CD4-positive, alpha-beta T cell (primary cell): ENCODE data around the gene SH3BGRL3. TPM values are rescaled to one million over a fixed set of nuclear protein-coding genes. Genes with fewer than 3 reads are reported as not detected.

ENCODE experiments used
- ATAC-seq: fragments of 200-7000 bp; cut with Tn5 transposase; one replicate; pipeline ENCODE4 v1.10.0; 2022; ENCODE audit warnings: mild to moderate bottlenecking; ENCODE audit not compliant: poor library complexity
- CTCF ChIA-PET: fragments of 350-600 bp; sonication (Branson Sonifier 250); formaldehyde crosslinking; loops from one replicate; lab custom pipeline; 2021; ENCODE audit warnings: antibody characterized with exemption, inconsistent platforms; lab: Charles Lee
- POLR2A ChIA-PET: fragments of 350-600 bp; sonication (Branson Sonifier 250); formaldehyde crosslinking; loops from one replicate; lab custom pipeline; 2021; ENCODE audit warnings: antibody characterized with exemption, inconsistent platforms; lab: Charles Lee
- DNase-seq, 14 experiments: peaks; one replicate each; pipeline ENCODE4 v3.0.0-alpha.2; 2013 to 2020; ENCODE audit warnings: mixed read lengths in 2 of 14
- H3K27ac ChIP-seq, 2 donors: one replicate each; pipeline versions ENCODE4 v1.5.1 to v1.7.0; 2013; ENCODE audit warnings: low read length in 2 of 2, low read depth in 1 of 2, mild to moderate bottlenecking in 1 of 2
- H3K27me3 ChIP-seq, 2 experiments: 1 replicate in 1 of 2; 2 replicates in 1 of 2; pipeline versions ENCODE4 v1.6.1 to v1.7.0; 2013; ENCODE audit warnings: low read length in 2 of 2, control low read depth in 1 of 2, mild to moderate bottlenecking in 1 of 2, moderate library complexity in 1 of 2; ENCODE audit not compliant: insufficient read depth in 2 of 2, control insufficient read depth in 1 of 2
- H3K36me3 ChIP-seq: one replicate; pipeline ENCODE4 v1.6.1; 2013; ENCODE audit warnings: low read length, control low read depth; ENCODE audit not compliant: insufficient read depth
- H3K4me1 ChIP-seq: one replicate; pipeline ENCODE4 v1.6.1; 2013; ENCODE audit warnings: low read length, control low read depth; ENCODE audit not compliant: insufficient read depth
- H3K4me3 ChIP-seq: one replicate; pipeline ENCODE4 v1.5.1; 2013; ENCODE audit warnings: mild to moderate bottlenecking, low read length, moderate library complexity
- H3K9me3 ChIP-seq, 2 experiments: 1 replicate in 1 of 2; 2 replicates in 1 of 2; pipeline versions ENCODE4 v1.6.1 to v1.7.0; 2013; ENCODE audit warnings: low read length in 2 of 2, mild to moderate bottlenecking in 2 of 2, control low read depth in 1 of 2, moderate library complexity in 1 of 2; ENCODE audit not compliant: control insufficient read depth in 1 of 2, insufficient read depth in 1 of 2
- H3K27ac Mint-ChIP-seq: one replicate; pipeline ENCODE4 v1.8.0; 2020; ENCODE audit warnings: mixed read lengths
- H3K27me3 Mint-ChIP-seq: one replicate; pipeline ENCODE4 v1.8.0; 2021; ENCODE audit warnings: mixed read lengths
- H3K36me3 Mint-ChIP-seq: one replicate; pipeline ENCODE4 v1.8.0; 2021; ENCODE audit warnings: low read depth, mixed read lengths
- H3K4me1 Mint-ChIP-seq: one replicate; pipeline ENCODE4 v1.8.0; 2021; ENCODE audit warnings: low read depth, mixed read lengths
- H3K4me3 Mint-ChIP-seq: one replicate; pipeline ENCODE4 v1.8.0; 2020; ENCODE audit warnings: mild to moderate bottlenecking, mixed read lengths
- H3K9me3 Mint-ChIP-seq: one replicate; pipeline ENCODE4 v1.8.0; 2020; ENCODE audit warnings: mixed read lengths
- intact Hi-C, 2 experiments: fragments of 100-400 bp; cut with DNase I in 1 of 2; cut with micrococcal nuclease in 1 of 2; formaldehyde crosslinking; loops; one replicate each; pipeline versions ENCODE4 v1.15.1 to v1.9.0; 2023 to 2025; cut with DNase I, micrococcal nuclease
- total RNA-seq, 174 experiments: library from RNA in 2 of 174; stranded (reverse) in 2 of 174; gene quantifications; one replicate each; pipeline ENCODE4 v1.2.3 and lab custom pipeline; 2021 to 2026
- TF ChIP-seq, protein P1 (sequence below): fragments of 200-600 bp; IDR thresholded peaks from one replicate; pipeline ENCODE4 v1.8.0; 2022; ENCODE audit warnings: antibody characterized with exemption, mild to moderate bottlenecking

The SH3BGRL3 gene
- total RNA-seq, 2 experiments from 2014 or later = 178 to 193 TPM

DNA sequence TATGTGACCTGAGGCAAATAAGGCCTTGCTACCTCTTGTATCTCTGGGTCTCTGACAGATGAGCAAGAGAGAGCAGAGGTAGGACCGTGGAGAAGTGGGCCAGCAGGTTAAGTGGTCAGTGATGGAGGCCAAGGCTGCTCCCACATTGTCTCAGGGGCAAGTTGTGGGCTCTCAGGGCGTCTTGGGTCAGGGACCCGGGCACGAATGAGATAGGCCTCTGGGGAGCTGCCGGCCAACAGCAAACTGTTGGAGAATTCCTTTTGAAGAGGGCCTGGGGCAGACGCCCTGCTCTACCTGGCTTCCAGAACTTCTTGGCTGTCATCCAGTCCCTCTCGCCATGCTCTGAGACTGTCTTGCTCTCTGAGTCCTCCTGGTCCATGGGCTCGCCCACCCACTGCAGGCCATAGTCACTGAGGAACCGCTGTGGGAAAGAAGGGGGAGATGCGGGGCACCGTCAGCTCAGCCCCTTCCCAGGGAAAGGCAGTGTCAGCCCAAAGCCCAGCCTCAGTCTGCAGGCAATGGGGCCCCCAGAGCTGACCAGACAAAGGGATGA, 14.1 kb downstream of the SH3BGRL3 start:
- no peak overlapping the region for H3K27ac Mint-ChIP-seq

DNA sequence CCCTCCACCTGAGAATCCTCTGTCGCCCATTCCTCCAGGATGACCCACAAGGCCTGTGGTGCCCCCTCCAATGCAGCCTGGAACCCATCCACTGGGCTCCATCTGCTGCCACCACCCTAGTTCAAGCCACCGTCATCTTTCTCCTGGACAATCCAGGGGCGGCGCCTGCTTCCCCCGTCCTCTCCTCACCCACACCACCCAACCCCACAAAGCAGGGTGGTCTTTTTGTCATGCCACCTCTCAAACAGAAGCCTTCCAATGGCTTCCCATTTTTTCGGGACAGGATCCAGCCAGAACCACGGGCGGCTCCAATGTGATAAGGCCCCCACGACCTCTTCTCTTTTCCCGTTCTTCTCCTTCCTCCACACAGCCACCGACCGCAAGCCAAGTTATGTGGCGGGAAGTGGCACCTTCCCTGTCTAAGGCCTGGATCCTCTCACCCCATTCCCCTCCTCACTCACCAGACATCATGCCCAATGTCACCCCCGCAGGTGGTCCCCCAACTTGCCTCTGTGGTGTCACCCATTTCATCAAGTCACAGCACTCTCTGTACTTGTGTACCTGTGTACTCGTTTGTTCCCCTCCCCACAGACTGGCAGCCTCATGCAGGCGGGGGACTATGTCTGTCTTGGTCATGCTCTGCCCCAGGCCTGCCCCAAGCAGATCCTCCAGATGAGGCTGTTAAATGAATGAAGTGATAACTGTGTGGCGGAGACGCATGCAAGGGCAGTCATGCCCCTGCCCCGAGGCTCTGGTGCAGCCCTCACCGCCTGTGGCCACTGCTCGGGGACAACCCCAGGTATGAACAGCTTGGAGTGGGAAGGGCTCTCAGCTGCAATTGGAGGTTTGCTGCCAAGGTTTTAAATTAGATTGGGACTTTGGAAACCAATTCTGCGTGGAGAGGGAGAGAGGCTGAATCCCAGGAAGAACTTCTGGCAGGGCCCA, 15.6 kb downstream of the SH3BGRL3 start:
- intact Hi-C loops = no loop called here
- ChIA-PET CTCF (no interaction called here), POLR2A (interaction anchor here (1.8 to 20.7 kb wide), 2 partner anchors 20 to 26 kb away, joined by 5 to 977 read pairs; partner anchors contain the start of gene CD52)
- TF ChIP-seq, protein P1, sequence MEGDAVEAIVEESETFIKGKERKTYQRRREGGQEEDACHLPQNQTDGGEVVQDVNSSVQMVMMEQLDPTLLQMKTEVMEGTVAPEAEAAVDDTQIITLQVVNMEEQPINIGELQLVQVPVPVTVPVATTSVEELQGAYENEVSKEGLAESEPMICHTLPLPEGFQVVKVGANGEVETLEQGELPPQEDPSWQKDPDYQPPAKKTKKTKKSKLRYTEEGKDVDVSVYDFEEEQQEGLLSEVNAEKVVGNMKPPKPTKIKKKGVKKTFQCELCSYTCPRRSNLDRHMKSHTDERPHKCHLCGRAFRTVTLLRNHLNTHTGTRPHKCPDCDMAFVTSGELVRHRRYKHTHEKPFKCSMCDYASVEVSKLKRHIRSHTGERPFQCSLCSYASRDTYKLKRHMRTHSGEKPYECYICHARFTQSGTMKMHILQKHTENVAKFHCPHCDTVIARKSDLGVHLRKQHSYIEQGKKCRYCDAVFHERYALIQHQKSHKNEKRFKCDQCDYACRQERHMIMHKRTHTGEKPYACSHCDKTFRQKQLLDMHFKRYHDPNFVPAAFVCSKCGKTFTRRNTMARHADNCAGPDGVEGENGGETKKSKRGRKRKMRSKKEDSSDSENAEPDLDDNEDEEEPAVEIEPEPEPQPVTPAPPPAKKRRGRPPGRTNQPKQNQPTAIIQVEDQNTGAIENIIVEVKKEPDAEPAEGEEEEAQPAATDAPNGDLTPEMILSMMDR = no peak
- peaks cover 12% of the 10 kb centered on the region for H3K36me3 Mint-ChIP-seq
- H3K36me3 ChIP-seq = peaks cover 11% of the 10 kb centered on the region
- H3K9me3 Mint-ChIP-seq = no peaks in the 10 kb centered on the region
- peak overlapping the region; percentile 22 for H3K27ac Mint-ChIP-seq
- H3K9me3 ChIP-seq = no peaks in the 10 kb centered on the region
- H3K4me1 ChIP-seq = peaks cover 57% of the 10 kb centered on the region
- peaks cover 39% of the 10 kb centered on the region for H3K4me1 Mint-ChIP-seq
- H3K27me3 ChIP-seq = no peaks in the 10 kb centered on the region
- H3K27me3 Mint-ChIP-seq = no peaks in the 10 kb centered on the region
- no peak overlapping the region for H3K27ac ChIP-seq
- DNase-seq = peak in 1 of 14 experiments; percentile 0
- no peak overlapping the region for H3K4me3 ChIP-seq
- no peak for ATAC-seq
- H3K4me3 Mint-ChIP-seq = no peak overlapping the region

More for the DNA sequence above, 14.1 kb downstream of the SH3BGRL3 start:
- no peak overlapping the region for H3K4me3 Mint-ChIP-seq
- TF ChIP-seq, protein P1 = no peak
- H3K27me3 Mint-ChIP-seq = no peaks in the 10 kb centered on the region
- H3K4me1 ChIP-seq = peaks cover 68% of the 10 kb centered on the region
- H3K4me1 Mint-ChIP-seq = peaks cover 48% of the 10 kb centered on the region
- no peak for ATAC-seq
- peaks cover 12% of the 10 kb centered on the region for H3K36me3 Mint-ChIP-seq
- H3K9me3 Mint-ChIP-seq = no peaks in the 10 kb centered on the region
- CTCF ChIA-PET = no interaction called here
- POLR2A ChIA-PET = interaction anchor here (1.0 to 20.7 kb wide), 2 partner anchors 8 to 28 kb away, joined by 3 to 977 read pairs; partner anchors contain the start of gene CD52
- peak in 1 of 14 experiments; percentile 2 for DNase-seq
- peaks cover 11% of the 10 kb centered on the region for H3K36me3 ChIP-seq
- intact Hi-C loops = no loop called here
- H3K9me3 ChIP-seq = no peaks in the 10 kb centered on the region
- no peaks in the 10 kb centered on the region for H3K27me3 ChIP-seq
- no peak overlapping the region for H3K27ac ChIP-seq
- no peak overlapping the region for H3K4me3 ChIP-seq

DNA sequence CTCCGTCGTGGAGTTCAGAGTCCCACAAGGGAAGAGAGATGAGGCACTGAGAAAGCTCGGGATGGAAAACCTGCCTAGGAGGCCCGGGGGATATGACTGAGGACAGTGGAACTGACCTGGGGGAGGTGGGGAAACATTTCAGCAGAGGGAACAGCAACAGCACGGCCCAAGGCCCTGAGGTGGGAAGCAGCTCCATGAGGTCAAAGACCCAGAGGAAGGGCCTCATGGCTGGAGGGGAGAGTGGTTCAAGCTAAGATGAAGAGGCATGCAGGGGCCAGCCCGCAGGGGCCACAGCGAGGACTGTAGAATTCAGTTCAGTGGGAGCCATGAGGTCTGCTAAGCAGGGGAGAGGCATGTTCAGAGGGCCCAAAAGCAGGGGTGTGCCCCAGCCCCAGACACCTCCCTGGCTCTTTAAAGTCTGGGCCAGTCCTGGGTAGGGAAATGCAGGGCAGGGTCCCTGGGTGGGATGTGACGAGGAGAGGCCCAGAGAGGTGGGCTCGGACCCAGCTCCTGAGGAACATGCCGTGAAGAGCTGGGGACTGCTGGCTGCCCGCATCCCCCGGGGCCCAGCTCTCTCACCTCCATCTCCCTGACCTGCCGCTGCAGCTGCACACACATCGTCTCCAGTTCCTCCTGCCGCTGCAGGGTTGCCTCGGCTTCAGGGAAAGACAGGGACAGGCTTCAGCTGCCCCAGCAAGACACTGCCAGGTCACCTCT, 16.6 kb downstream of the SH3BGRL3 start:
- H3K36me3 ChIP-seq = peaks cover 11% of the 10 kb centered on the region
- H3K27me3 ChIP-seq = no peaks in the 10 kb centered on the region
- Mint-ChIP-seq H3K4me3 (no peak overlapping the region), H3K4me1 (peaks cover 29% of the 10 kb centered on the region), H3K9me3 (no peaks in the 10 kb centered on the region), H3K36me3 (peaks cover 12% of the 10 kb centered on the region), H3K27ac (peak overlapping the region; percentile 12), H3K27me3 (no peaks in the 10 kb centered on the region)
- ATAC-seq = no peak
- no peak overlapping the region for H3K27ac ChIP-seq
- CTCF ChIA-PET = no interaction called here
- peaks cover 54% of the 10 kb centered on the region for H3K4me1 ChIP-seq
- no peak overlapping the region for H3K4me3 ChIP-seq
- TF ChIP-seq, protein P1 = no peak
- DNase-seq = peak in 1 of 14 experiments; percentile 1
- POLR2A ChIA-PET = interaction anchor here (0.8 to 1.8 kb wide), 5 partner anchors 7 to 21 kb away, joined by 3 to 6 read pairs (median 5); partner anchors contain the start of genes CD52 and UBXN11
- no peaks in the 10 kb centered on the region for H3K9me3 ChIP-seq
- intact Hi-C loops = no loop called here
